ENCODE data around the gene PTPDC1.
A peak's percentile ranks its signal among the peaks of the same experiment; 100 is the strongest.
"Not testable (repeated sequence)": the region's sequence is repeated elsewhere in the genome, so short reads cannot be mapped to it uniquely, and the experiment has no call there.

The PTPDC1 gene

DNA sequence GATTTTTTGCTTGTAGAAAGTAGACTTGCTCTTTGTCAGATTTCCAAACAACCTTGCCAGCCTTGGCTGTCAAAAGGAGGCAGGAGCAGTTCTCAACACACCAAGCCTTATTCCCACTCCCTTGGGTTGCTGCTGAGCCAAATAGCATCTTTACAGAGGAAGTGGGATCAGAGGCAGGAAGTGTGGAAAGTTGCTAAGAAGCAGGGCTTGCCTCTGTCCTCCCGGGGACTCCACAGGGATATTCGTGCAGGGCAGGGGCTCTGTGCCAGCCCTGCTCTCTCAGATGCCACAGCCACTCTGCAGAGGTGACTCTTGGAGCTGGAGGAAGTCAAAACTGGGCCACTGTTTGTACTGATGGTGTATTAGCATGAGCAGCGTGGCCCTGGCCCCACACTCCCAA lies 24.3 kb downstream of the PTPDC1 start:
- no peak for DNase-seq (ENCODE audit: low spot score)
- peak overlapping the region in 1 of 2 donors; percentile 71 for H3K27ac ChIP-seq
- TF ChIP-seq, protein P1, sequence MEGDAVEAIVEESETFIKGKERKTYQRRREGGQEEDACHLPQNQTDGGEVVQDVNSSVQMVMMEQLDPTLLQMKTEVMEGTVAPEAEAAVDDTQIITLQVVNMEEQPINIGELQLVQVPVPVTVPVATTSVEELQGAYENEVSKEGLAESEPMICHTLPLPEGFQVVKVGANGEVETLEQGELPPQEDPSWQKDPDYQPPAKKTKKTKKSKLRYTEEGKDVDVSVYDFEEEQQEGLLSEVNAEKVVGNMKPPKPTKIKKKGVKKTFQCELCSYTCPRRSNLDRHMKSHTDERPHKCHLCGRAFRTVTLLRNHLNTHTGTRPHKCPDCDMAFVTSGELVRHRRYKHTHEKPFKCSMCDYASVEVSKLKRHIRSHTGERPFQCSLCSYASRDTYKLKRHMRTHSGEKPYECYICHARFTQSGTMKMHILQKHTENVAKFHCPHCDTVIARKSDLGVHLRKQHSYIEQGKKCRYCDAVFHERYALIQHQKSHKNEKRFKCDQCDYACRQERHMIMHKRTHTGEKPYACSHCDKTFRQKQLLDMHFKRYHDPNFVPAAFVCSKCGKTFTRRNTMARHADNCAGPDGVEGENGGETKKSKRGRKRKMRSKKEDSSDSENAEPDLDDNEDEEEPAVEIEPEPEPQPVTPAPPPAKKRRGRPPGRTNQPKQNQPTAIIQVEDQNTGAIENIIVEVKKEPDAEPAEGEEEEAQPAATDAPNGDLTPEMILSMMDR (IDR thresholded peaks at IDR 0.05), result no peak
- H3K4me3 ChIP-seq, result no peak overlapping the region

DNA sequence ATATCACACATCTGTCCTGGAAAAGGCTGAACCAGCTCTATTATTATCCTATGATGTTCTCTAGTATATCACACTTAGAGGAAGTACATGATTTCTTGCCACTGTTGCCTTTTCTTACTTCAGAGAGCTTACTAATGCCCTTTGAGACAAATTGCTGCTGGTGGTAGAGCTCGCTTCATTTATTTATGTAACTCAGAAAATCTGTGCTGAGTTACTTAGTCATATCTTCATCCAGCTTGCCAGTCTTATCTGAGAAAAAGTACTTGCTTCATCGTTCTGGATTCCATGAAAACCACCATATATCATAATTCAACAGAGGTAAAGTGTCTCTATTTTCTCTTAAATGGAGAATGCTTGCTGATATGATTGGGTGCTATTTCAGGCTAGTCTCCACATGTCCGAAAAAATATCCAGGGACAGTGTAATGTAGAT lies 26.6 kb downstream of the PTPDC1 start:
- H3K4me3 ChIP-seq, result no peak overlapping the region
- TF ChIP-seq, protein P1 (IDR thresholded peaks at IDR 0.05), result no peak
- H3K27ac ChIP-seq, result peak overlapping the region; percentile 15 to 81
- DNase-seq (ENCODE audit: low spot score), result no peak

DNA sequence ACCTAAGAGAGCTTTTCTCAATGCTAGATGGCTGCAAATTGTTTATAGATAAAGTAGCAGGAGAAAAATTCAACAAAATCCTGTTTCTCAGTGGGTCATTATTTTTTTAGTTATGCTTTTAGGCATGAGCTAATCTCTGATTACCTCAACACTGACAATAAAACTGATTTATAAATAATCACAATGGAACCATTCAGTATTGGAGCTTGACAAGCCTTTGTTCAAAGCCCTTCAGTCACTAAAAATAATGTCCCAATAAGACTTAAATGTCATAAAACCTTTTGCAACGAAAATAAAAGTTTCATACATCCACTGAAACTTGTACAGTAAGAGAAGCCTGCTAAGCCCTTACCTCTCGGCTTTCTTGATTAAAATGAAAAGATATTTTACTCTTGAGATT lies 27.2 kb downstream of the PTPDC1 start:
- TF ChIP-seq, protein P1 (IDR thresholded peaks at IDR 0.05), result no peak
- no peak for DNase-seq (ENCODE audit: low spot score)
- Histone ChIP-seq H3K27ac (peak overlapping the region in 1 of 2 donors; percentile 81), H3K4me3 (no peak overlapping the region)

DNA sequence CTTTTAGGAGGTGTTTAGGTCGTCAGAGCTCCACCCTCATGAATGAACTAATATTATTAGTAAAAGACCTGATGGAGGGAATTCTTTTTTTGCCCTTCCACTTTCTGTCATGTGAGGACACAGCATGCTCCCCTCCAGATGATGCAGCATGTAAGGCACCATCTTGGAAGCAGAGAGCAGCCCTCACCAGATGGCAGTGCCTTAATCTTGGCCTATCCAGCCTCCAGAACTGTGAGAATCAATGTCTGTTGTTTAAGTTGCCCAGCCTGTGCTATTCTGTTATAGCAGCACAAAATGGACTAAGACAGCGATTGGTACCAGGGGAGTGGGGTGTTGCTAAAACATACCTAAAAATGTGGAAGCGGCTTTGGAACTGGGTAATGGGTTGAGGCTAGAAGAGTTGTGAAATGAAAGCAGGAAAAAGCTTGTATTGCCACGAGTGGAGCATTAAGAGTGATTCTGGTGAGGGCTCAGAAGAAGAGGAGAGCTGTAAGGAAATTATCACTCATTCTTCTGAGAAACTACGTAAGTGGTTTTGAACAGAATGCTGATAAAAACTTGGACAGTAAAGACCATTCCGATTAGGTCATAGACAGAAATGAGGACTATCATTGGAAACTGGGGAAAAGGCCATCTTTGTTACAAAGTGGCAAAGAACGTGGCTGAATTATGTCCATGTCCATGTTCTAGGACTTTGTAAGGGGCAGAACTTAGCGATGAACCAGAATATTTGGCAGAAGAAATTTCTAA lies 28.6 kb downstream of the PTPDC1 start:
- Histone ChIP-seq H3K4me3 (no peak overlapping the region), H3K27ac (peak overlapping the region in 1 of 2 donors; percentile 33)
- TF ChIP-seq, protein P1 (IDR thresholded peaks at IDR 0.05), result no peak
- DNase-seq (ENCODE audit: low spot score), result no peak

DNA sequence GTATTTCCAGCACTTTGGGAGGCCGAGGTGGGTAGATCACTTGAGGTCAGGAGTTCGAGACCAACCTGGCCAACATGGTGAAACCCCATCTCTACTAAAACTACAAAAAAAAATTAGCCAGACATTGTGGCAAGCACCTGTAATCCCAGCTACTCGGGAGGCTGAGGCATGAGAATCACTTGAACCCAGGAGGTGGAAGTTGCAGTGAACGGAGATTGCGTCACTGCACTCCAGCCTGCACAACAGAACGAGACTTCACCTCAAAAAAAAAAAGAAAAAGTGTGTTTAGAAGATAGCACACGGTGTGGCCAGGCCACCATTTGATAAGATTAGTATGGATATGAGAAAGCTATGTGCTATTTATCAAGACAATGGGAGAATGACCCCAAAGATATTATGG lies 35.8 kb downstream of the PTPDC1 start:
- not testable (repeated sequence) for H3K4me3 ChIP-seq; DNase-seq (ENCODE audit: low spot score); H3K27ac ChIP-seq

DNA sequence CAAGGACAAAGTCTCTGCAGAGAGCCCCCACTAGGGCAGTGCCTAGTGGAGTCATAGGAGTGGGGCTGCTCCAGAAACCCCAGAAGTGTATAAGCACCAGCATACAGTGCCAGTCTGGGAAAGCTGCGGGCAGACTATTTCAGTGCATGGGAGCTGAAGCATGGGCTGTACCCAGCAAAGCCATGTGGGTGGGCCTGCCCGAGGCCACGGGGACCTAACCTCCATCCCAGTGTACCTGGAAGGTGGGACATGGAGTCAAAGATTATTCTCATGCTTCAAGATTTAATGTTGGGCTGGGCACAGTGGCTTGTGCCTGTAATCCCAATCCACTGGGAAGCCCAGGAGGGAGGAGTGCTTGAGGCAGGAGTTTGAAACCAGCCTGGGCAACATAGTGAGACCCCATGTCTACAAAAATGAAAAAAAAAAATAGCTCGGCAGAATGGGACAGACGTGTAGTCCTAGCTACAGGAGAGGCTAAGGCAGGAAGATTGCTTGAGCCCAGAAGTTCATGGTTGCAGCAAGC lies 36.7 kb downstream of the PTPDC1 start:
- DNase-seq (ENCODE audit: low spot score), result no peak
- TF ChIP-seq, protein P1 (IDR thresholded peaks at IDR 0.05), result no peak

DNA sequence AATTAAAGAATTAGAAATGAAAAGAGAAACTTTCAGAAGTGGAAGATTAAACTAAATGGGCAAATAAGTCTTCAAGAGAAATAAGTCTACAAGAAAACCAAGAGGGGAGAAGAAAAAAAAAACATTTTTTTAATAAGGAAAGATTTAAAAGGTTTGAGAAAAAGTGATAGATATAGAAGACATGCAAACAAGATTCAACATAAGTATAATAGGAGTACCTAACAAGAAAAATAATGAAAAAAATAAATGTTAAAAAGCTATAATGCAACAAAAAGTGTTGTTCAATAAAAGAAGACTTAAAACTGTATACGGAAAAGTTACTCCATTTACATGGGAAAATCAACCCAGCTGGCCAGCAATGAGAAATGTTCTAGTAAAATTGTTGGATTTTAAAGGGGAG lies 42.6 kb downstream of the PTPDC1 start:
- no peak for DNase-seq (ENCODE audit: low spot score)
- TF ChIP-seq, protein P1 (IDR thresholded peaks at IDR 0.05), result no peak
- Histone ChIP-seq H3K4me3 (no peak overlapping the region), H3K27ac (no peak overlapping the region)

More for the DNA sequence above, 36.7 kb downstream of the PTPDC1 start:
- no peak overlapping the region for H3K27ac ChIP-seq
- H3K4me3 ChIP-seq, result no peak overlapping the region
